Measurements from ENCODE around the gene MED22.
"Not testable (repeated sequence)": the region's sequence is repeated elsewhere in the genome, so short reads cannot be mapped to it uniquely, and the experiment has no call there.

DNA sequence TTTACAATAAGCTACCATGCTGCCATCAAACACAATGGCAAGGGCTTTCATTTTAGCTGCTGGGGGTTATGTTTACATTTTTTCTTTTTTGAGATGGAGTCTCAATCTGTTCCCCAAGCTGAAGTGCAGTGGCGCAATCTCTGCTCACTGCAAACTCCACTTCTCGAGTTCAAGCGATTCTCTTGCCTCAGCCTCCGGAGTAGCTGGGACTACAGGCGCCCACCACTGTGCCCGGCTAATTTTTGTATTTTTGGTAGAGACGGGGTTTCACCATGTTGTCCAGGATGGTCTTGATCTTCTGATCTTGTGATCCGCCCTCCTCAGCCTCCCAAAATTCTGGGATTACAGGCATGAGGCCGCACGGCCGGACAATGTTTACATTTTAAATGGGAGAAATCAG is 13.0 kb downstream of the MED22 start:
- TF ChIP-seq, protein P1, sequence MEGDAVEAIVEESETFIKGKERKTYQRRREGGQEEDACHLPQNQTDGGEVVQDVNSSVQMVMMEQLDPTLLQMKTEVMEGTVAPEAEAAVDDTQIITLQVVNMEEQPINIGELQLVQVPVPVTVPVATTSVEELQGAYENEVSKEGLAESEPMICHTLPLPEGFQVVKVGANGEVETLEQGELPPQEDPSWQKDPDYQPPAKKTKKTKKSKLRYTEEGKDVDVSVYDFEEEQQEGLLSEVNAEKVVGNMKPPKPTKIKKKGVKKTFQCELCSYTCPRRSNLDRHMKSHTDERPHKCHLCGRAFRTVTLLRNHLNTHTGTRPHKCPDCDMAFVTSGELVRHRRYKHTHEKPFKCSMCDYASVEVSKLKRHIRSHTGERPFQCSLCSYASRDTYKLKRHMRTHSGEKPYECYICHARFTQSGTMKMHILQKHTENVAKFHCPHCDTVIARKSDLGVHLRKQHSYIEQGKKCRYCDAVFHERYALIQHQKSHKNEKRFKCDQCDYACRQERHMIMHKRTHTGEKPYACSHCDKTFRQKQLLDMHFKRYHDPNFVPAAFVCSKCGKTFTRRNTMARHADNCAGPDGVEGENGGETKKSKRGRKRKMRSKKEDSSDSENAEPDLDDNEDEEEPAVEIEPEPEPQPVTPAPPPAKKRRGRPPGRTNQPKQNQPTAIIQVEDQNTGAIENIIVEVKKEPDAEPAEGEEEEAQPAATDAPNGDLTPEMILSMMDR (IDR thresholded peaks at IDR 0.05), result not testable (repeated sequence)
- not testable (repeated sequence) for TF ChIP-seq POLR2A (IDR thresholded peaks at IDR 0.05)
